GM21423 (cell line): Measurements from ENCODE around the gene UBR4.

Experiments
- ATAC-seq: cut with Tn5 transposase; IDR thresholded peaks from one replicate; pipeline ENCODE4 v1.9.1; 2021; ENCODE audit warnings: mild to moderate bottlenecking, moderate library complexity; ENCODE audit not compliant: unreplicated experiment

UBR4 gene

DNA sequence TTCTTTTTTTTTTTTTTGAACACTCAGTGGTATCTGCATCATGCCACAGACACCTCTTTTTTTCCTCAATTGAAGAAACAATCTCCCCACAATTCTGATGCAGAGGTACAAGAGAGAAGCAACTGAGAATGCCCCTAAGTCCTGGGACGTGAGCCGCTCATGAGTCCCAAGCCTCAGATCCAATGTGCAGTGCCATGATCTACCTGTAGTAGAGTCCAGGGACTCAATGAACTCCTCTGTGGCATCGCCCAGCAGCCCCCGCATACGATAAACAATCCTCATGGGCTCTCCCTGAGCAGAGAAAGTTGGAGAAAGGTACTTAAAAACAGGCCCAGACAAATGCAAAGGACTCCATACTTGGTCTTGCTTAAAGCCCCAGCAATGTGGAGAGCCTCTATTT, 113.1 kb downstream of the UBR4 start:
- ATAC-seq = no peak

- no peak for ATAC-seq
Measured at GRCh38 chr1:19096036-19096833, 113.8 kb downstream of the UBR4 start.

- ATAC-seq = no peak
Measured at GRCh38 chr1:19091196-19091953, 118.7 kb downstream of the UBR4 start.

- no peak for ATAC-seq
Measured at GRCh38 chr1:19089524-19089923, 120.5 kb downstream of the UBR4 start.

DNA sequence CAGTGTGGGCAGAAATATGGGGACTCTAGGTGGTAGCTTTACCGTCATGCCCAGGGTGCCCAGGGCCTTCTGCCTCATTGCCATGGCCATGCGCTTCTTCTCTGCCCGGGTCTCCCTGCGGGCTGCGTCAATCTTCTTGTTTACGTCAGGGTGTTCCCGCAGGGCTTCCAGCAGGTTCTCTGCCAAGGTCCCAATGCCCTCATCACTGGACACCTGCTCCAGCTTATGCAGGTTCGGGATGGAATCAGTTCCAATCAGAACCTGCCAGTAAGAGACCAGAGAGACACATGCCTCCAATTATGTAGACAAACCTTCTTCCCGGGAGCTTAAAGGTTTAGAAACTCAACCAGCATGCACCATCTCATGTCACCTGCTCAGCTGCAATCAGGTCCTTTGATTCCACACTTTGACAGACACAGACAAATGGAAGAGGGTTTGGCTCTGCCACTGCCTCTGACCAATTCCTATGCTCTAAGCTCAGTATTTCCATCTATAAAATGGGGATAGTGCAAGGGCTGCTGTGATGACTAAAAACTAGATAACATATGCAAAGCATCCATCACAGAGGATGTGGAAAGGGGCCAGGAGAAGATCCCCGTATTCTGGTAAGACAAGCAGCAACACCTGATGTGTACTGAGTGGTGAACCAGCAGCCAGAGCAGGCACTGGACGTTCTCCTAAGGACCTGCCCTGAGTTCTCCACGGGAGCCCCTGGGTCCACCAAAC, 121.2 kb downstream of the UBR4 start:
- ATAC-seq = no peak

GRCh38 chr1:19087737-19088594, 122.1 kb downstream of the UBR4 start:
- ATAC-seq = no peak

- no peak for ATAC-seq
Measured at GRCh38 chr1:19087017-19087736, 122.9 kb downstream of the UBR4 start.

GRCh38 chr1:19086176-19086875, 123.7 kb downstream of the UBR4 start:
- ATAC-seq = no peak

GRCh38 chr1:19084206-19084738, 125.8 kb downstream of the UBR4 start:
- no peak for ATAC-seq

DNA sequence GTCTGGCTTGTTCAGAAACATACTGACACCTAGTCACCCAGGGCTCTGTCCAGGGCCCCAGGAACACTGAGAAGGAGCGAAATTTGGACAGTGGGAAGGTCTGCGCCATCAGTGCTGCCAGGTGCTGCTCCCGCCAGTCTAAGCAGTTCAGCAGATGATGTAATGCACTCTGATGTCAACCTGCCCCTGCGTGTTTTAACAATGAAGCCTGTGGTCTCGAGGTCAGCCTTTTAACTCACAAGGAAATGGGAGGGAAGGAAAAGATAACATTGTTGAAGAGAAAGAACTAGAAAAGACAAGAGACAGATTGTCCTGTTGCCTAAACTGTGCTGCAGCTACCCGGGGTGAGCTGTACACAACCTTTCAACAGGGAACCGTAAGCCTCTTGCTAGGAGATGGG, 127.0 kb downstream of the UBR4 start:
- ATAC-seq = no peak

GRCh38 chr1:19081218-19081893, 128.7 kb downstream of the UBR4 start:
- ATAC-seq = no peak

GRCh38 chr1:19080721-19081120, 129.3 kb downstream of the UBR4 start:
- ATAC-seq = no peak

GRCh38 chr1:19079541-19080472, 130.3 kb downstream of the UBR4 start:
- ATAC-seq = no peak

- no peak for ATAC-seq
Measured at GRCh38 chr1:19078536-19078935, 131.5 kb downstream of the UBR4 start.

GRCh38 chr1:19076841-19077616, 133.0 kb downstream of the UBR4 start:
- ATAC-seq = no peak

DNA sequence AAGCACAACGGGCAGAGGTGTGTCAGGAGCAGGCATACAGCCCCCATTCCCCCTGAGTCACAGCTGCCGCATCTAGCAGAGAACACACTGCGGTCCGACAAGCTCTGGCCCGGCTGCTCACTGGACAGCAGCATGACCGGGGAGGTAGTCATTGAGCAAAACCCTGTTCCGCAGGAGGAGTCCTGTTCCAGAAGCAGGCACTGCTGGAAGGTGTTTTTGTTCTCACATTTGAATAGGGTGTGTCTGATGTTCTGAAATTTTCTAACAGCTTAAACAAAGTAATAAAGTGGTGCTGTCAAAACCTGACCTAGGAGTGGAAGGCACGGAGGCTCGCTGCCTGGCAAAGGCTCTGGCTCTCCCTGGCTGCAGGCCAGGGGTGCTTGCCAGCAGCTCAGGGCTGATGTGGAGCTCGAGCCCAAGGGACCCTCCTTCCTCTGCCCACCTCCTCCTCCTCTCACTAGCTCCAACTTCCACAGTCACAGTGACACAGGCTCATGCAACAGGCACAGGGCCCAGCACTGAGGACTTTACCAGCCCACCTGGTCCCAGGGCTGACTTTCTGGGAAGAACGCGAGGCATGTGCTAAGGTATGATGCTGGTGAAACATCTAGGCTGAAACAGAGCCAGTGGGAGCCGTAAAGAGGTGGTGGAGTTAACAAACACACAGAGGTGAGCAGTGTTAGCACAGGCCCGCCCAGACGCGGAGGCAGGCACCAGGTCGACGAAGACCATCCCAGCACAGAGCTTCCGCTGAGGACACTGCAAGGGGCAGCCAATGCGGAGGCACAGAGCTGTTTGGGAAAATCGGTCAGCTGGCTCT, 135.0 kb downstream of the UBR4 start:
- ATAC-seq = no peak
